ENCODE measurements around the gene TSPAN8.
"Not testable (repeated sequence)": the region's sequence is repeated elsewhere in the genome, so short reads cannot be mapped to it uniquely, and the experiment has no call there.

Gene TSPAN8

DNA sequence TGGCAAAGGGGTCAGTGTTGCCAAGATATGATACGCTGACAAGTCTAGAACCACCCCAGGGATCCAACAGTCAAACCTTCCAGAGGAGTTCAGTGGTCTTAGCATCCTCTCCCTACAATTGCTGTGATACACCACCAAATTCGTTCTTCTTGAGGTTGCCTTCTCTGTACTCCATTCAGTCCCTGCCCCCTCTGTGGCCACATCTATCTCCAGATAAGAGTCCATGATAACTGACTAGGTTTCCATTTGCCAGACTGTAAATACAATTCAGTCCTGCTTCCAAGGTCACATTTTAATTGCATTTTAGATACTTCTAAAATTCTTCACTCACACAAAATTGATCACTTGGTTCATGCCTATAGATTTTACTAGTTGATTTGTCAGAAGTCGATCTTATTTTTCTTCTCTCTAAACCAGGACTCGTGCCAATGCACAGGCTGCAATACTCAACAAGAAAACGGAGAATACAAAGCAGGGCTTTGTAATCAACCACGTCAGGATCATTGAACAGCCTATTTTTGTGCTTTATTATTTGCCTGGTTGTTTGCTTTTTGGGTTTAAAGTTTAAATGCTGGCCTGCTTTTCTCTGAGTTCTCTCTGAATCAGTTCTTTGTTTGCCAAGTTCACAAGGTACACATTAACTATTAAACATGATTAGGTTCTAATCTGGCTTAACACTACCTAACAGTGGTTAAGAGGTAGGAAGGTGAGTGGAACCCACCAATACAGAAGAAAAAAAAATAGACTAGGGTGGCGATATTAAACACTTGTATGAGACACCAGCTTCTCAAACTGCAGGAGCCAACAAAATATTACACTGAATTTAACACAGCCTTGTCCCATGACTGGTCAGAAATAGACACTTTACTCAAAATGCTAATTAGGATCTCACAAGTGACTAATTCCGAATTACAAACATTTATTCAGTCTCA lies 5.3 kb upstream of the TSPAN8 start:
- no peak for DNase-seq

- no peak for DNase-seq
Observed at GRCh38 chr12:71161591-71161990, 3.8 kb upstream of the TSPAN8 start.

- DNase-seq = no peak
Observed at GRCh38 chr12:71160585-71160984, 2.8 kb upstream of the TSPAN8 start.

DNA sequence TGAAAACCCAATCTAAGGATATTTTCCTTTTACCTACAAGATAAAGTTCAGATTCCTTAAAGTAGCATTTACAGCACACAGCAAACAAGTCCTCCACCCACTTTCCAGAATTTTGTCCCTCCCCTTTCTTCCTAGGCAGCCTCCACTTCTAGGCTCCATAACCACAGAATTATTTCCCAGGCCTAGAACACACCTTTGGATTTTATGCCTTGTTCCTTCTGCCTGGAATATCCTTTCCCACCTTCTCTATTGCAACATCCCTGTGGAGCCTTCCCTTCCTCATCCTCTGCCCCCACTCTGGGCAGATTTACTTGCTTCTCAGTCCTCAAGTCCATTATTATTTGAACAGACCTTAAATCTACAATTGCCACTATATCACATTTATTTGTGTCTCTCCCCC lies 2.1 kb upstream of the TSPAN8 start:
- DNase-seq = no peak

- no peak for DNase-seq
Observed at GRCh38 chr12:71159264-71159663, 1.5 kb upstream of the TSPAN8 start.

GRCh38 chr12:71158361-71158882 lies 623 bp upstream of the TSPAN8 start:
- DNase-seq = no peak

DNA sequence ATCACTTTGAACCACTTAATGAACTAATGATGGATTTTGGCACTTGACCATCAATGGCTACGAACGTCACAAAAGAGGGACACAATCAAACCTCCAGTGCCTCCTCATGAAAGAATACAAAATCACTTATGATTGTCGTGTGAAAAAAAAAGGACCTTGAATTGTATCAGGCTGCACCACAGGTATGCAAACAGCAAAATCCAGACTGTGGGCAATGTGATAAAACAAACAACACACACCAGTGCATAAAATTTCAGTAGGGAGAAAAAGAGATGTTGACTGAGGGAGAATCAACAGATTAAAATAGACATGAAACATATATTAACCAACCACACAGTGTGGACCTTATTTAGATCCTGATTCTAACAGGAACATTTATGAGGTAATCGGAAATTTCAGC lies 2.6 kb downstream of the TSPAN8 start:
- DNase-seq = no peak

GRCh38 chr12:71152851-71153250 lies 4.9 kb downstream of the TSPAN8 start:
- DNase-seq = no peak

DNA sequence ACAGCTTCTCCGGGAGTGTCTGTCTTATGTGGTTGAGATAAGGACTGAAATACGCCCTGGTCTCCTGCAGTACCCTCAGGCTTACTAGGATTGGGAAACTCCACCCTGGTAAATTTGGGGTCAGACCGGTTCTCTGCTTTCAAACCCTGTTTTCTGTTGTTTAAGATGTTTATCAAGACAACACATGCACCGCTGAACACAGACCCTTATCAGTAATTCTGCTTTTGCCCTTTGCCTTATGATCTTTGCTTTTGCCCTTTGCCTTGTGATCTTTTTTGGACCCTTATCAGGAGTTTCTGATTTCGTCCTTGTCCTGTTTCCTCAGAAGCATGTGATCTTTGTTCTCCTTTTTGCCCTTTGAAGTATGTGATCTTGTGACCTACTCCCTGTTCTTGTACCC lies 7.8 kb downstream of the TSPAN8 start:
- DNase-seq = not testable (repeated sequence)

- no peak for DNase-seq
Observed at GRCh38 chr12:71144682-71145081, 13.1 kb downstream of the TSPAN8 start.

- DNase-seq = no peak
Observed at GRCh38 chr12:71142956-71143355, 14.8 kb downstream of the TSPAN8 start.

GRCh38 chr12:71142016-71142415 lies 15.8 kb downstream of the TSPAN8 start:
- no peak for DNase-seq

- DNase-seq = no peak
Observed at GRCh38 chr12:71141378-71141926, 16.3 kb downstream of the TSPAN8 start.

GRCh38 chr12:71139153-71139735 lies 18.6 kb downstream of the TSPAN8 start:
- no peak for DNase-seq

- DNase-seq = no peak
Observed at GRCh38 chr12:71138011-71138410, 19.8 kb downstream of the TSPAN8 start.

GRCh38 chr12:71135812-71136176 lies 22.0 kb downstream of the TSPAN8 start:
- DNase-seq = no peak

DNA sequence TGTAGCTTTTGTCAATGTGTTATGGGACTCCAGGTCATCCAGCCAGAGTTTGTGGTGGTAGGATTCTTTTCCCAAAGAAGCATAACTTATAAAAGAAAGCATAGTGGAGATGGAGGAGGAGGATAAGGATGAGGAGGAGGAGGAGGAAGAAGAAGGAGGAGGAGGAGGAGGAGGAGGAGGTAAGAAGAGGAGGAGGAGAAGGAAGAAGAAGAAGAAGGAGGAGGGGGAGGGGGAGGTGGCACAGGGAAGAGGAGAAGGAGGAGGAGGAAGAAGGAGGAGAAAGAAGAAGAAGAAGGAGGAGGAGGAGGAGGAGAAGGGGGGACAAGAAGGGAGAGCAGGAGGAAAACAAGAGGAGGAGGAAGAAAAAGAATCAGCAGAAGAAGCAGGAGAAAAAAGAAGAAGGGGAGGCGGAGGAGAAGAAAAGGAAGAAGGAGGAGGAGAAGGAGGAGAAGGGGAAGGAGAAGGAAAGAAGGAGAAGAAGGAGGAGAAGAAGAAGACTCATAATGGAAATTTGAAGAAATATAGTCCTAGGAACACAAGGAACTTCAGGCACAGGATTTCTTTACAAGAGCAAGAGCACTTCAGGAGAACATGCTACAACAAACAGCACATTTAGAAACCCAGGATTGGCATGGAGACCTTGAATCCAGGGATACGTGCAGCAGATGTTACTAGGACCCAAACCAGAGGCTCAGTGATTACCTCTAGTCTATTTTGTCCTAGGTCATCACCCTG lies 22.6 kb downstream of the TSPAN8 start:
- no peak for DNase-seq

- no peak for DNase-seq
Observed at GRCh38 chr12:71134405-71134804, 23.4 kb downstream of the TSPAN8 start.

DNA sequence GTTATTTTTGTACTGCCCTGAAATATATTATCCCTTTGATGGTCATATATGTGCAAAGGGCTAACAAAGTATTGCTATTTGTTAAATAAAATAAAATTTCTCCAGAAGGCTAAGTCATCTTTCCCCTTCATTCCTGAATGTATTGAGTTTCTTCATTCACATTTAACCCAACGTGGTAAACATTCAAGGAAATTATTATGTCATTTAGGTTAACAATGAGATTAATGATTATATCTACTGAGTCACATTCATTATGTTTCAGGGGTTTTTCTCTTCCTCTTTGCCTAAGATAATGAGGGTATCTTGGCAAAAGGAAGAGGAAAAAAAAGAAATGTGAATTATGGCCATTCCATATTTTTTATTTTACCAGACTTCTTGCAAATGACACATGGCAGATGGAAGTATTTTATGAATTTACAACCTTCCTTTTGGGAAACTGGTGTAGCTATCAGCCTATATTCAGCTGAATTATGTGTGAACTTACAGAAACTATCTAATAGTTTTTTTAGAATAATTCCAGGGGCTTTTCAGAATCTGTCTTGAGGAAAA lies 27.2 kb downstream of the TSPAN8 start:
- no peak for DNase-seq

DNA sequence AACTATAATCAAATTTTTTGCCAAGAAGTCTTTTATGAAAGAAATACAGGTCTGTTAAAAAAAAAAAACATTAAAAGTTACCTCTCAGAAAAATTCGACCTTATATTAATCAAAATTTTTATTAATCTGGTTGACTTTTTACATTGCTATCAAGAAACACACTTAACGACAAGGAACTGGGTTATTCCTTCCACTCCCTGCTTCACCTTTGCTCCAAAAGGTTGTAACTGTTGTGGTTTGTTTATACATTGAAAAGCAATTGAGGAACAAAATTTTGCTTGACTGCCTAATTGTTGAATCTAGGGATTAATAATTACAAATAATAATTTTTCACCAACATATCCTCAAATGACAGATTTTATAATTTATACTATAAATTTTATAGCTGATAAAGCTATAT lies 28.4 kb downstream of the TSPAN8 start:
- no peak for DNase-seq

DNA sequence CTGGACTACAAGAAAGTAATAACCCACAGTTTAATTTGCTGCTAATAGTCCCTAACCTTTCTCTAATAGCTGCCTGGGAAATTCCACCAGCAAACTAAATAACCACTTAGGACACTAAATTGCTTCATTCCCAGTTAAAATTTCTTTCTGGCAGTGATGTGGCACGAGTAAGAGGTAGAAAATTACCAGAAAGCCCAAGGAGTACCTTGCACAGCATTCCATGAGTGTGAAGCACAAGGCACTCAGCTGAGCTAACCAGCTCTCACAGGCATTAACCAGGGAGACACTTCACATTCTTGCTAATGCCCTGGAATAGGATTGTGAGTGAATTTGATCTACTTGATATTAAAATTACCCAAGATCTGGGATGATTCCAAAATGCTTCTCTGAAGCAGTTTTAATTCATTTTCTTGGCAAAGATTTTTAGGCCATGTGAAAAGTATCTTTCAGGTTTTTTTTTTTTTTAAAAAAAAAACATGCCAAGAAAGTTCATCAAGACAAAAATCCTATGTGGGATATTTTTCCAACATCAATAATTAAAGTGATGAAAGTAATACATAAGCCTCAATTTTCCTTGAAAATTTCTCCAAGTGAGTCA lies 29.5 kb downstream of the TSPAN8 start:
- no peak for DNase-seq

DNA sequence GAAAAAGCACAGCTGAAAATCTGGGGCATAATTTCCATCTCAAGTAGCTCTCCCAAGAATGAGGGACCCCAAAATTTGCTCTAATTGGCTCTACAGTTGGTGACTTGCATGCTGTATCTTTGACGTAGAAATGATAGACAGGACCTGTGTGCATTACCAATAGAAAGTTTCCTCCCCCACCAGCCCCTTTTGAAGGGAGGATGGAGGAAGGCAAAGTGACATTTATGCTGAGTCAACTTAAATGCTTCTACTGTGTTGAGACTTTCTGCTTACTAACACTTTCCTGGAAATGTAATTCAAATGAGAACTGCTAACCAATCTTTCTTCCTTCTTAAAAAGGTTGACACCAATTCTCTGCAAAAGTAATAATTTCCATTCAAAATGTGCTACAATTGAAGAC lies 31.9 kb downstream of the TSPAN8 start:
- no peak for DNase-seq

GRCh38 chr12:71125515-71125914 lies 32.3 kb downstream of the TSPAN8 start:
- DNase-seq = no peak
